GM23338 (cell line): ENCODE results near the gene PLEKHA7. TPM values are rescaled to one million over a fixed set of nuclear protein-coding genes. Genes with fewer than 3 reads are reported as not detected.

ENCODE experiments used
- ATAC-seq: fragments of 200-7000 bp; cut with Tn5 transposase; 3 replicates; pipeline ENCODE4 v1.9.1; 2020
- DNase-seq: peaks from one replicate; pipeline ENCODE4 v3.0.0-alpha.2; 2015; ENCODE audit warnings: low spot score
- H2AFZ ChIP-seq: fragments of 200-600 bp; sonication (generic); 2 replicates; pipeline ENCODE4 v1.8.0; 2016; ENCODE audit warnings: antibody characterized with exemption, mild to moderate bottlenecking, moderate library complexity
- H3F3A ChIP-seq: fragments of 200-600 bp; sonication (generic); replicated peaks from 2 replicates; pipeline ENCODE4 v1.8.0; 2017; ENCODE audit warnings: antibody characterized with exemption, mixed run types, low read depth
- H3K27ac ChIP-seq: fragments of 200-600 bp; sonication (generic); 2 replicates; pipeline ENCODE4 v1.6.1; 2016; ENCODE audit warnings: low read depth
- H3K27me3 ChIP-seq: fragments of 200-600 bp; sonication (generic); 2 replicates; pipeline ENCODE4 v1.8.0; 2016; ENCODE audit warnings: mild to moderate bottlenecking, mixed run types, moderate library complexity; ENCODE audit not compliant: insufficient read depth
- H3K36me3 ChIP-seq: fragments of 200-600 bp; sonication (generic); 2 replicates; pipeline ENCODE4 v1.8.0; 2016; ENCODE audit warnings: mild to moderate bottlenecking; ENCODE audit not compliant: insufficient read depth
- H3K4me1 ChIP-seq: fragments of 200-600 bp; sonication (generic); 2 replicates; pipeline ENCODE4 v1.8.0; 2016; ENCODE audit warnings: mild to moderate bottlenecking, moderate library complexity; ENCODE audit not compliant: insufficient read depth
- H3K4me2 ChIP-seq: fragments of 200-600 bp; sonication (generic); 2 replicates; pipeline ENCODE4 v1.7.1; 2017; ENCODE audit warnings: mixed run types
- H3K4me3 ChIP-seq: fragments of 200-600 bp; sonication (generic); 2 replicates; pipeline ENCODE4 v1.6.1; 2016; ENCODE audit warnings: mixed run types
- H3K79me2 ChIP-seq: fragments of 200-600 bp; sonication (generic); replicated peaks from 2 replicates; pipeline ENCODE4 v1.8.0; 2017; ENCODE audit warnings: mild to moderate bottlenecking; ENCODE audit not compliant: insufficient read depth
- H3K9me2 ChIP-seq: fragments of 200-600 bp; sonication (generic); 2 replicates; pipeline ENCODE4 v1.8.0; 2017; ENCODE audit not compliant: insufficient read depth
- H4K20me1 ChIP-seq: fragments of 200-600 bp; sonication (generic); replicated peaks from 2 replicates; pipeline ENCODE4 v1.8.0; 2017; ENCODE audit warnings: mild to moderate bottlenecking; ENCODE audit not compliant: insufficient read depth
- H3K27ac Mint-ChIP-seq: 2 replicates; pipeline ENCODE4 v1.8.0; 2020; ENCODE audit warnings: inconsistent platforms, mild to moderate bottlenecking, moderate library complexity, mixed read lengths
- H3K27me3 Mint-ChIP-seq: 3 replicates; pipeline ENCODE4 v1.8.0; 2022; ENCODE audit warnings: low read depth, mild to moderate bottlenecking, moderate library complexity, mixed read lengths, inconsistent platforms; ENCODE audit not compliant: insufficient read depth, poor library complexity
- H3K36me3 Mint-ChIP-seq: 3 replicates; pipeline ENCODE4 v1.8.0; 2021; ENCODE audit warnings: low read depth, mild to moderate bottlenecking, inconsistent platforms, moderate library complexity, mixed read lengths
- H3K4me1 Mint-ChIP-seq: 3 replicates; pipeline ENCODE4 v1.8.0; 2020; ENCODE audit warnings: mild to moderate bottlenecking, inconsistent platforms, mixed read lengths
- H3K4me3 Mint-ChIP-seq: 3 replicates; pipeline ENCODE4 v1.8.0; 2021; ENCODE audit warnings: moderate library complexity, mild to moderate bottlenecking, inconsistent platforms, mixed read lengths
- H3K9me3 Mint-ChIP-seq: 3 replicates; pipeline ENCODE4 v1.8.0; 2020; ENCODE audit warnings: moderate library complexity, mild to moderate bottlenecking, inconsistent platforms, mixed read lengths
- POLR2AphosphoS5 ChIP-seq: IDR thresholded peaks from 2 replicates; pipeline ENCODE4 v1.6.1; 2016; ENCODE audit warnings: antibody characterized with exemption, low read depth
- polyA plus RNA-seq: library from polyadenylated mRNA; unstranded; fragments of >200 nt; fragmentation: Nextera tagmentation; extraction: Ambion mirVana; gene quantifications from 2 replicates; pipeline ENCODE4 v1.2.1, GENCODE V29; 2016
- total RNA-seq: library from RNA; depleted of rRNA; stranded (reverse); fragments of >200 nt; shearing (Covaris generic); gene quantifications from 2 replicates; pipeline ENCODE4 v1.2.3, GENCODE V29; 2014
- TF ChIP-seq, protein P1 (sequence below): fragments of 250-450 bp; sonication (Bioruptor Pico); IDR thresholded peaks from 2 replicates; pipeline ENCODE4 v1.5.0; 2020; ENCODE audit warnings: mild to moderate bottlenecking, moderate library complexity
- TF ChIP-seq, protein P2 (sequence below): IDR thresholded peaks from one replicate; pipeline ENCODE4 v1.6.1; 2018; ENCODE audit warnings: antibody characterized with exemption; ENCODE audit not compliant: unreplicated experiment

PLEKHA7 gene
- total and polyA plus RNA-seq, 2 experiments from 2014 or later = 9.7 to 15.8 TPM

DNA sequence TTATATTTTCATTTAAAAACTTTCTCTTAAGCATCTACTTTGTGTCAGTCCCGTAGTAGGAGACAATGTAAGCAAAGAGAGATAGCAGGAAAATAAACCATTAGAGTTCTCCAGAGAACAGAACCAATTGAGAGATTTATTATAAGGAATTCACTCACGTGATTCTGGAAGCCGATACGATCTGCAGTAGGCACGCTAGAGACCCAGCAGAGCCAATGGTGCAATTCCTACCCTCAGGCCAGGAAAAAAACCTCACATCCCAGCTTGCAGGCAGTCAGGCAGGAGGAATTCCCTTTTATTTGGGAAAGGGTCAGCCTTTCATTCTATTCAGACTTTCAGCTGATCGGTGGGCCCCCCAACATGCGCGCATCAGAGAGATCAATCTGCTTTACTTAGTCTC lies 7.3 kb upstream of the PLEKHA7 start (continued):
- TF ChIP-seq, protein P1, sequence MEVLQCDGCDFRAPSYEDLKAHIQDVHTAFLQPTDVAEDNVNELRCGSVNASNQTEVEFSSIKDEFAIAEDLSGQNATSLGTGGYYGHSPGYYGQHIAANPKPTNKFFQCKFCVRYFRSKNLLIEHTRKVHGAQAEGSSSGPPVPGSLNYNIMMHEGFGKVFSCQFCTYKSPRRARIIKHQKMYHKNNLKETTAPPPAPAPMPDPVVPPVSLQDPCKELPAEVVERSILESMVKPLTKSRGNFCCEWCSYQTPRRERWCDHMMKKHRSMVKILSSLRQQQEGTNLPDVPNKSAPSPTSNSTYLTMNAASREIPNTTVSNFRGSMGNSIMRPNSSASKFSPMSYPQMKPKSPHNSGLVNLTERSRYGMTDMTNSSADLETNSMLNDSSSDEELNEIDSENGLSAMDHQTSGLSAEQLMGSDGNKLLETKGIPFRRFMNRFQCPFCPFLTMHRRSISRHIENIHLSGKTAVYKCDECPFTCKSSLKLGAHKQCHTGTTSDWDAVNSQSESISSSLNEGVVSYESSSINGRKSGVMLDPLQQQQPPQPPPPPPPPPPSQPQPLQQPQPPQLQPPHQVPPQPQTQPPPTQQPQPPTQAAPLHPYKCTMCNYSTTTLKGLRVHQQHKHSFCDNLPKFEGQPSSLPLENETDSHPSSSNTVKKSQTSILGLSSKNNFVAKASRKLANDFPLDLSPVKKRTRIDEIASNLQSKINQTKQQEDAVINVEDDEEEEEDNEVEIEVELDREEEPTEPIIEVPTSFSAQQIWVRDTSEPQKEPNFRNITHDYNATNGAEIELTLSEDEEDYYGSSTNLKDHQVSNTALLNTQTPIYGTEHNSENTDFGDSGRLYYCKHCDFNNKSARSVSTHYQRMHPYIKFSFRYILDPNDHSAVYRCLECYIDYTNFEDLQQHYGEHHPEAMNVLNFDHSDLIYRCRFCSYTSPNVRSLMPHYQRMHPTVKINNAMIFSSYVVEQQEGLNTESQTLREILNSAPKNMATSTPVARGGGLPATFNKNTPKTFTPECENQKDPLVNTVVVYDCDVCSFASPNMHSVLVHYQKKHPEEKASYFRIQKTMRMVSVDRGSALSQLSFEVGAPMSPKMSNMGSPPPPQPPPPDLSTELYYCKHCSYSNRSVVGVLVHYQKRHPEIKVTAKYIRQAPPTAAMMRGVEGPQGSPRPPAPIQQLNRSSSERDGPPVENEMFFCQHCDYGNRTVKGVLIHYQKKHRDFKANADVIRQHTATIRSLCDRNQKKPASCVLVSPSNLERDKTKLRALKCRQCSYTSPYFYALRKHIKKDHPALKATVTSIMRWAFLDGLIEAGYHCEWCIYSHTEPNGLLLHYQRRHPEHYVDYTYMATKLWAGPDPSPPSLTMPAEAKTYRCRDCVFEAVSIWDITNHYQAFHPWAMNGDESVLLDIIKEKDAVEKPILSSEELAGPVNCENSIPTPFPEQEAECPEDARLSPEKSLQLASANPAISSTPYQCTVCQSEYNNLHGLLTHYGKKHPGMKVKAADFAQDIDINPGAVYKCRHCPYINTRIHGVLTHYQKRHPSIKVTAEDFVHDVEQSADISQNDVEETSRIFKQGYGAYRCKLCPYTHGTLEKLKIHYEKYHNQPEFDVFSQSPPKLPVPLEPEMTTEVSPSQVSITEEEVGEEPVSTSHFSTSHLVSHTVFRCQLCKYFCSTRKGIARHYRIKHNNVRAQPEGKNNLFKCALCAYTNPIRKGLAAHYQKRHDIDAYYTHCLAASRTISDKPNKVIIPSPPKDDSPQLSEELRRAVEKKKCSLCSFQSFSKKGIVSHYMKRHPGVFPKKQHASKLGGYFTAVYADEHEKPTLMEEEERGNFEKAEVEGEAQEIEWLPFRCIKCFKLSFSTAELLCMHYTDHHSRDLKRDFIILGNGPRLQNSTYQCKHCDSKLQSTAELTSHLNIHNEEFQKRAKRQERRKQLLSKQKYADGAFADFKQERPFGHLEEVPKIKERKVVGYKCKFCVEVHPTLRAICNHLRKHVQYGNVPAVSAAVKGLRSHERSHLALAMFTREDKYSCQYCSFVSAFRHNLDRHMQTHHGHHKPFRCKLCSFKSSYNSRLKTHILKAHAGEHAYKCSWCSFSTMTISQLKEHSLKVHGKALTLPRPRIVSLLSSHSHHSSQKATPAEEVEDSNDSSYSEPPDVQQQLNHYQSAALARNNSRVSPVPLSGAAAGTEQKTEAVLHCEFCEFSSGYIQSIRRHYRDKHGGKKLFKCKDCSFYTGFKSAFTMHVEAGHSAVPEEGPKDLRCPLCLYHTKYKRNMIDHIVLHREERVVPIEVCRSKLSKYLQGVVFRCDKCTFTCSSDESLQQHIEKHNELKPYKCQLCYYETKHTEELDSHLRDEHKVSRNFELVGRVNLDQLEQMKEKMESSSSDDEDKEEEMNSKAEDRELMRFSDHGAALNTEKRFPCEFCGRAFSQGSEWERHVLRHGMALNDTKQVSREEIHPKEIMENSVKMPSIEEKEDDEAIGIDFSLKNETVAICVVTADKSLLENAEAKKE (CRISPR knock-in tag) = no peak
- TF ChIP-seq, protein P2, sequence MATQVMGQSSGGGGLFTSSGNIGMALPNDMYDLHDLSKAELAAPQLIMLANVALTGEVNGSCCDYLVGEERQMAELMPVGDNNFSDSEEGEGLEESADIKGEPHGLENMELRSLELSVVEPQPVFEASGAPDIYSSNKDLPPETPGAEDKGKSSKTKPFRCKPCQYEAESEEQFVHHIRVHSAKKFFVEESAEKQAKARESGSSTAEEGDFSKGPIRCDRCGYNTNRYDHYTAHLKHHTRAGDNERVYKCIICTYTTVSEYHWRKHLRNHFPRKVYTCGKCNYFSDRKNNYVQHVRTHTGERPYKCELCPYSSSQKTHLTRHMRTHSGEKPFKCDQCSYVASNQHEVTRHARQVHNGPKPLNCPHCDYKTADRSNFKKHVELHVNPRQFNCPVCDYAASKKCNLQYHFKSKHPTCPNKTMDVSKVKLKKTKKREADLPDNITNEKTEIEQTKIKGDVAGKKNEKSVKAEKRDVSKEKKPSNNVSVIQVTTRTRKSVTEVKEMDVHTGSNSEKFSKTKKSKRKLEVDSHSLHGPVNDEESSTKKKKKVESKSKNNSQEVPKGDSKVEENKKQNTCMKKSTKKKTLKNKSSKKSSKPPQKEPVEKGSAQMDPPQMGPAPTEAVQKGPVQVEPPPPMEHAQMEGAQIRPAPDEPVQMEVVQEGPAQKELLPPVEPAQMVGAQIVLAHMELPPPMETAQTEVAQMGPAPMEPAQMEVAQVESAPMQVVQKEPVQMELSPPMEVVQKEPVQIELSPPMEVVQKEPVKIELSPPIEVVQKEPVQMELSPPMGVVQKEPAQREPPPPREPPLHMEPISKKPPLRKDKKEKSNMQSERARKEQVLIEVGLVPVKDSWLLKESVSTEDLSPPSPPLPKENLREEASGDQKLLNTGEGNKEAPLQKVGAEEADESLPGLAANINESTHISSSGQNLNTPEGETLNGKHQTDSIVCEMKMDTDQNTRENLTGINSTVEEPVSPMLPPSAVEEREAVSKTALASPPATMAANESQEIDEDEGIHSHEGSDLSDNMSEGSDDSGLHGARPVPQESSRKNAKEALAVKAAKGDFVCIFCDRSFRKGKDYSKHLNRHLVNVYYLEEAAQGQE = no peak

DNA sequence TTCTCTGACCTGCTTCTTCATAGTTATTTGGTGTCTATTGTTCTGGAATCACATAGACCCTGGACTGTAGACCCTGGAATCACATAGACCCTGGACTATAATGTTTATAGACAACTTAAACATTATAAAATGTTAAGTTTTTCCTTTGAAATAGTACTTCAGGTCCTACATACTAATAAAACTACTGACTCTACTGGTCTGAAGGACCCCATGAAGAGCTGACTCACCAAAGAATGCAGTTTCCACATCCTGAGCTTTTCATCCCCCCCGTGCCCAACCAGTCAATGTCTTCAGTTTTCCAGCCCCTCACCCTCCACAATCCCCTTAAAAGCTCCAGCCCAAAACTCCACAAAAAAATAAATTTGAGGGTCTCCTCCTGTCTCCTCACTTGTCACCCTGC lies 6.6 kb upstream of the PLEKHA7 start:
- Histone ChIP-seq H2AFZ (no peak overlapping the region), H3K79me2 (no peaks in the 10 kb centered on the region), H4K20me1 (no peaks in the 10 kb centered on the region; the same call in 1 of the 2 replicates), H3F3A (no peaks in the 10 kb centered on the region), H3K36me3 (no peaks in the 10 kb centered on the region), H3K27me3 (peaks cover 14% of the 10 kb centered on the region; the same call in 1 of the 2 replicates), H3K4me1 (no peaks in the 10 kb centered on the region), H3K4me3 (no peak overlapping the region), H3K9me2 (no peaks in the 10 kb centered on the region), H3K4me2 (no peak overlapping the region), H3K27ac (no peak overlapping the region)
- no peaks in the 10 kb centered on the region; the same call in 2 of the 3 replicates for H3K9me3 Mint-ChIP-seq
- H3K36me3 Mint-ChIP-seq = peaks cover 4% of the 10 kb centered on the region; the same call in 1 of the 3 replicates
- ATAC-seq (no peak), DNase-seq (no peak)
- no peak overlapping the region for H3K4me3 Mint-ChIP-seq
- H3K27ac Mint-ChIP-seq = no peak overlapping the region
- peaks cover 10% of the 10 kb centered on the region for H3K4me1 Mint-ChIP-seq
- H3K27me3 Mint-ChIP-seq = peaks cover 10% of the 10 kb centered on the region
- TF ChIP-seq POLR2AphosphoS5 = no peak
- TF ChIP-seq, protein P1 (CRISPR knock-in tag) = no peak
